GM18867 (cell line): Measurements from ENCODE around the gene RXRA.

ENCODE experiments used
- ATAC-seq: cut with Tn5 transposase; IDR thresholded peaks from one replicate; pipeline ENCODE4 v1.9.1; 2021; ENCODE audit warnings: mild to moderate bottlenecking, moderate library complexity; ENCODE audit not compliant: unreplicated experiment

Gene RXRA

GRCh38 chr9:134380542-134381271 is 54.5 kb downstream of the RXRA start:
- ATAC-seq, result no peak

- no peak for ATAC-seq
Measured at GRCh38 chr9:134381272-134381661, 55.0 kb downstream of the RXRA start.

- ATAC-seq, result no peak
Measured at GRCh38 chr9:134381671-134382516, 55.6 kb downstream of the RXRA start.

GRCh38 chr9:134382733-134383132 is 56.5 kb downstream of the RXRA start:
- ATAC-seq, result no peak

- ATAC-seq, result no peak
Measured at GRCh38 chr9:134383148-134383547, 56.9 kb downstream of the RXRA start.

- no peak for ATAC-seq
Measured at GRCh38 chr9:134384811-134385479, 58.7 kb downstream of the RXRA start.

- no peak for ATAC-seq
Measured at GRCh38 chr9:134385915-134386314, 59.7 kb downstream of the RXRA start.

- ATAC-seq, result no peak
Measured at GRCh38 chr9:134386951-134387831, 60.9 kb downstream of the RXRA start.

- no peak for ATAC-seq
Measured at GRCh38 chr9:134388289-134388808, 62.1 kb downstream of the RXRA start.

GRCh38 chr9:134388976-134389375 is 62.7 kb downstream of the RXRA start:
- no peak for ATAC-seq

- ATAC-seq, result no peak
Measured at GRCh38 chr9:134389642-134390041, 63.4 kb downstream of the RXRA start.

- ATAC-seq, result peak; percentile 21
Measured at GRCh38 chr9:134390537-134390936, 64.3 kb downstream of the RXRA start.

- ATAC-seq, result peak; percentile 29
Measured at GRCh38 chr9:134390947-134391318, 64.7 kb downstream of the RXRA start.

- ATAC-seq, result peak; percentile 49
Measured at GRCh38 chr9:134391319-134392231, 65.3 kb downstream of the RXRA start.

- ATAC-seq, result no peak
Measured at GRCh38 chr9:134392900-134393299, 66.6 kb downstream of the RXRA start.

GRCh38 chr9:134393582-134394280 is 67.5 kb downstream of the RXRA start:
- no peak for ATAC-seq

- no peak for ATAC-seq
Measured at GRCh38 chr9:134395002-134395517, 68.8 kb downstream of the RXRA start.

GRCh38 chr9:134395737-134396257 is 69.5 kb downstream of the RXRA start:
- no peak for ATAC-seq
